Subcutaneous adipose tissue (tissue), 4 donors: ENCODE results near the gene ARNT2. TPM values are rescaled to one million over a fixed set of nuclear protein-coding genes. Genes with fewer than 3 reads are reported as not detected.

Experiments
- CTCF ChIP-seq: fragments of 450-650 bp; IDR thresholded peaks from one replicate; pipeline ENCODE4 v1.5.1; 2016; ENCODE audit warnings: low read depth, mild to moderate bottlenecking, control low read depth, antibody characterized with exemption, moderate library complexity
- total RNA-seq, 4 donors: library from RNA; depleted of rRNA; stranded (reverse); fragments of >200 nt; gene quantifications; one replicate each; pipeline ENCODE4 v1.1.0, GENCODE V29; 2016

ARNT2 gene
- total RNA-seq, 4 donors from 2014 or later = 0.16 to 4.3 (median 2.3) TPM

- TF ChIP-seq CTCF = no peak
Observed at GRCh38 chr15:80572337-80572736, 168.2 kb downstream of the ARNT2 start.

- TF ChIP-seq CTCF = no peak
Observed at GRCh38 chr15:80573606-80574005, 169.4 kb downstream of the ARNT2 start.

DNA sequence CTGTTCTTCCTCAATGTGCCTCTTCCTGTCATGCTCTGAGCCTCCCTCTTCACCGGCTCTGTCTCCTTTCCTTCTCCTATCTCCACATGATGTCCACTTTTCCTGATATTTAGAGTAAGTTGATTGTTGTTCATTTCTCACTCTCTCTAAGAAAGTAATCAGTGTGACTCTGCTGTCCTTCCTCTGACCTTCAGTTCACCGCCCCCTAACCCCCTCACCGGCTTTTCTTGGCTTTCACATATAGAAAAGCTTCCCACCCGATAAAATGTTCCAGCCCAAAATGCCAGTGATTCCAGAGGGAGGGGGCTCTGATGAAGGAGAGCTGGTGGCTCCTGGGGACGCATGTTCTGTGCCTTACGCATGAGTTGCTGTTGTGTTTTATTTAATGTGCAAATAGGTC lies 170.4 kb downstream of the ARNT2 start:
- TF ChIP-seq CTCF = no peak

DNA sequence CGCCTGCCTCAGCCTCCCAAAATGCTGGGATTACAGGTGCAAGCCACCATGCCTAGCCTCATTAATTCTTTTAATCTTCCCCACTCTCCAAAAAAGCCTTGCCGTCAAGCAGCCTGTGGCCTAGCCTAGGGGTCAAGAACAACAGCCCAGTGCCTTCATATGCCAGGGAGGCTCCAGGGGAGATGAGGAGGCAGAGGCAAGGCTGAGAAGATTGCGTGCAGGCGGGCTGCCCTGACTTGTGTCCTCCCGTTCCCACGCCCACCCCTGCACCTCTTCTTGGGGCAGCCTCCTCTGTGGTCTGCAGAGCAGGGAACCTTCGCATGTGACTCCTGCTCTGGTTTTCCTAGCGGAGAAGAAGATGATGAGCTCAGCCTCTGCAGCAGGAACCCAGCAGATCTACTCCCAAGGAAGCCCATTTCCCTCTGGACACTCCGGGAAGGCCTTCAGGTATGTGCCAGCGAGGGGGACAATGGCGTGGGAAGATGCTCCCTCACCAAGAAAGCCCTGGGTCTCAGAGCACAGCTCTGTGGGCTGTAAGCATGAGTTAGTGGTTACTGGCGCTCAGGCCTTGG lies 172.4 kb downstream of the ARNT2 start:
- TF ChIP-seq CTCF = no peak

- no peak for TF ChIP-seq CTCF
Observed at GRCh38 chr15:80577552-80578205, 173.5 kb downstream of the ARNT2 start.

DNA sequence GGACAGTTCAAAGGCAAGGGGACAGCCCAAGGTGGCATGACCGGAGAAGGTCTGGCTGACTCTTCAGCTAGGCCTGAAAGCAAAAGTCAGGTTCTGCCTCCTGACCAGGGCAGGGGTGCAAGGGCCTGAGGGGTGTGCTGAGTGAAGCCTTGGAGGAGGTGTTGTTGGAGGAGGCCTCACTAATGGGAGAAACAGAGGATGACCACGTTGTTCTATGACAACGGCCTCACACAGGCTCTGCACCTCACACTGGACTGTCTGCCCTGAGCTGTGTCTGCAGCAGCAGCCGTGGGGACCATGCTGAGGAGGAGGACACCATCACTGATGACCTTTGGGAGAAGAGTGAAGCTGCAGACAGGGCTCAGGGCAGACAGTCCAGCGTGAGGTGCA lies 174.0 kb downstream of the ARNT2 start:
- TF ChIP-seq CTCF = no peak

- no peak for TF ChIP-seq CTCF
Observed at GRCh38 chr15:80578871-80579270, 174.7 kb downstream of the ARNT2 start.
